ENCODE measurements around the gene DLG2.
"Not testable (repeated sequence)": the region's sequence is repeated elsewhere in the genome, so short reads cannot be mapped to it uniquely, and the experiment has no call there.

Gene DLG2

GRCh38 chr11:85647604-85648299 lies 20.6 kb upstream of the DLG2 start, which contains the start of gene TMEM126A:
TSS of gene TMEM126A (plus strand) at chr11:85647967. CDS start at chr11:85650256, 2,289 bp downstream.
- peak within 1 kb of the TSS; percentile 80 for H3K4me3 ChIP-seq (ENCODE audit: low read depth, low read length)

GRCh38 chr11:85647078-85647477 lies 19.9 kb upstream of the DLG2 start:
- no peak for DNase-seq (ENCODE audit: low read depth)

More at GRCh38 chr11:85647604-85648299, 20.6 kb upstream of the DLG2 start, which contains the start of gene TMEM126A:
- DNase-seq (ENCODE audit: low read depth): peak; percentile 49

GRCh38 chr11:85643191-85643614 lies 16.1 kb upstream of the DLG2 start:
- DNase-seq (ENCODE audit: low read depth): no peak
- no peak overlapping the region for H3K4me3 ChIP-seq (ENCODE audit: low read depth, low read length)

More at GRCh38 chr11:85647078-85647477, 19.9 kb upstream of the DLG2 start:
- H3K4me3 ChIP-seq (ENCODE audit: low read depth, low read length): peak overlapping the region; percentile 80

- no peak overlapping the region for H3K4me3 ChIP-seq (ENCODE audit: low read depth, low read length)
- no peak for DNase-seq (ENCODE audit: low read depth)
These were observed 7.6 kb upstream of the DLG2 start for GRCh38 chr11:85634747-85635146.

- peak overlapping the region; percentile 77 for H3K4me3 ChIP-seq (ENCODE audit: low read depth, low read length)
- DNase-seq (ENCODE audit: low read depth): no peak
These were observed 1.7 kb upstream of the DLG2 start for GRCh38 chr11:85628771-85629341.

GRCh38 chr11:85627998-85628770 lies 1.0 kb upstream of the DLG2 start, which contains the start of gene TMEM126B:
TSS of gene TMEM126B (plus strand) at chr11:85628593. CDS start at chr11:85628608, 15 bp downstream.
- peak within 1 kb of the TSS; percentile 77 for H3K4me3 ChIP-seq (ENCODE audit: low read depth, low read length)
- peak; percentile 83 for DNase-seq (ENCODE audit: low read depth)

GRCh38 chr11:85626496-85626895 lies 648 bp downstream of the DLG2 start:
- no peak for DNase-seq (ENCODE audit: low read depth)
- peak overlapping the region; percentile 77 for H3K4me3 ChIP-seq (ENCODE audit: low read depth, low read length)

GRCh38 chr11:85620256-85620655 lies 6.9 kb downstream of the DLG2 start:
- no peak overlapping the region for H3K4me3 ChIP-seq (ENCODE audit: low read depth, low read length)
- no peak for DNase-seq (ENCODE audit: low read depth)

- no peak overlapping the region for H3K4me3 ChIP-seq (ENCODE audit: low read depth, low read length)
- DNase-seq (ENCODE audit: low read depth): no peak
These were observed 7.6 kb downstream of the DLG2 start for GRCh38 chr11:85619499-85619898.

- H3K4me3 ChIP-seq (ENCODE audit: low read depth, low read length); DNase-seq (ENCODE audit: low read depth): not testable (repeated sequence)
These were observed 15.5 kb downstream of the DLG2 start for GRCh38 chr11:85611643-85612042.

- H3K4me3 ChIP-seq (ENCODE audit: low read depth, low read length); DNase-seq (ENCODE audit: low read depth): not testable (repeated sequence)
These were observed 17.9 kb downstream of the DLG2 start for GRCh38 chr11:85609286-85609685.

GRCh38 chr11:85608621-85609020 lies 18.5 kb downstream of the DLG2 start:
- H3K4me3 ChIP-seq (ENCODE audit: low read depth, low read length); DNase-seq (ENCODE audit: low read depth): not testable (repeated sequence)

- not testable (repeated sequence) for DNase-seq (ENCODE audit: low read depth); H3K4me3 ChIP-seq (ENCODE audit: low read depth, low read length)
These were observed 20.9 kb downstream of the DLG2 start for GRCh38 chr11:85606237-85606636.

- DNase-seq (ENCODE audit: low read depth): no peak
These were observed 23.9 kb downstream of the DLG2 start for GRCh38 chr11:85603220-85603619.

GRCh38 chr11:85602526-85603213 lies 24.5 kb downstream of the DLG2 start:
- no peak overlapping the region for H3K4me3 ChIP-seq (ENCODE audit: low read depth, low read length)
- peak; percentile 8 for DNase-seq (ENCODE audit: low read depth)

More at GRCh38 chr11:85603220-85603619, 23.9 kb downstream of the DLG2 start:
- no peak overlapping the region for H3K4me3 ChIP-seq (ENCODE audit: low read depth, low read length)

- no peak overlapping the region for H3K4me3 ChIP-seq (ENCODE audit: low read depth, low read length)
- DNase-seq (ENCODE audit: low read depth): no peak
These were observed 28.1 kb downstream of the DLG2 start for GRCh38 chr11:85599083-85599482.

- DNase-seq (ENCODE audit: low read depth): no peak
- no peak overlapping the region for H3K4me3 ChIP-seq (ENCODE audit: low read depth, low read length)
These were observed 30.3 kb downstream of the DLG2 start for GRCh38 chr11:85596886-85597285.

GRCh38 chr11:85595285-85595884 lies 31.8 kb downstream of the DLG2 start:
- H3K4me3 ChIP-seq (ENCODE audit: low read depth, low read length): no peak overlapping the region
- peak; percentile 18 for DNase-seq (ENCODE audit: low read depth)

GRCh38 chr11:85590848-85591483 lies 36.2 kb downstream of the DLG2 start:
- DNase-seq (ENCODE audit: low read depth): peak; percentile 5
- H3K4me3 ChIP-seq (ENCODE audit: low read depth, low read length): no peak overlapping the region
